Stimulated activated CD8-positive, alpha-beta memory T cell treated with anti-CD3 and anti-CD28 coated beads, Interleukin-4, amount 100 ng/mL, for 48 hours (primary cell): Measurements from ENCODE around the gene RAD9A.

Experiments
- DNase-seq: peaks from one replicate; pipeline ENCODE4 v3.0.0-alpha.2; 2020

RAD9A gene

GRCh38 chr11:67391304-67392182 lies at the start of gene RAD9A:
Gene RAD9A, plus strand, starts transcription at chr11:67391986. Its CDS starts 59 bp downstream, at chr11:67392045.
- DNase-seq = peak; percentile 94

- DNase-seq = no peak
These were observed 47.5 kb upstream of the RAD9A start for GRCh38 chr11:67344264-67344663.

- no peak for DNase-seq
These were observed 46.4 kb upstream of the RAD9A start for GRCh38 chr11:67345247-67345919.

- no peak for DNase-seq
These were observed 45.6 kb upstream of the RAD9A start for GRCh38 chr11:67345920-67346819.

GRCh38 chr11:67347964-67348749 lies 43.6 kb upstream of the RAD9A start:
- DNase-seq = no peak

GRCh38 chr11:67349036-67349435 lies 42.8 kb upstream of the RAD9A start:
- no peak for DNase-seq

- DNase-seq = no peak
These were observed 42.3 kb upstream of the RAD9A start for GRCh38 chr11:67349457-67349856.

GRCh38 chr11:67349928-67350465 lies 41.8 kb upstream of the RAD9A start:
- DNase-seq = no peak

GRCh38 chr11:67351275-67352005 lies 40.3 kb upstream of the RAD9A start:
- peak; percentile 73 for DNase-seq

GRCh38 chr11:67352546-67353316 lies 39.1 kb upstream of the RAD9A start:
- DNase-seq = no peak

GRCh38 chr11:67353317-67354074 lies 38.3 kb upstream of the RAD9A start, which contains the start of gene POLD4:
Gene POLD4, minus strand, starts transcription at chr11:67353546. Its CDS starts 147 bp downstream, at chr11:67353399.
- DNase-seq = peak; percentile 98

GRCh38 chr11:67354075-67355022 lies 37.4 kb upstream of the RAD9A start:
- no peak for DNase-seq

GRCh38 chr11:67355023-67355793 lies 36.6 kb upstream of the RAD9A start:
- DNase-seq = no peak

GRCh38 chr11:67355794-67356386 lies 35.9 kb upstream of the RAD9A start:
- DNase-seq = no peak

GRCh38 chr11:67356387-67356863 lies 35.4 kb upstream of the RAD9A start:
- no peak for DNase-seq

- peak; percentile 79 for DNase-seq
These were observed 34.8 kb upstream of the RAD9A start for GRCh38 chr11:67356864-67357561.
